ENCODE data around the gene RAB39B. TPM values are rescaled to one million over a fixed set of nuclear protein-coding genes. Genes with fewer than 3 reads are reported as not detected.

Gene RAB39B, protein sequence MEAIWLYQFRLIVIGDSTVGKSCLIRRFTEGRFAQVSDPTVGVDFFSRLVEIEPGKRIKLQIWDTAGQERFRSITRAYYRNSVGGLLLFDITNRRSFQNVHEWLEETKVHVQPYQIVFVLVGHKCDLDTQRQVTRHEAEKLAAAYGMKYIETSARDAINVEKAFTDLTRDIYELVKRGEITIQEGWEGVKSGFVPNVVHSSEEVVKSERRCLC
- total RNA-seq, result 1.3 and 1.7 TPM in 2 replicates

GRCh38 chrX:155263854-155264628, at the start of gene RAB39B:
TSS of gene RAB39B (minus strand) at chrX:155264491. CDS start at chrX:155264288, 203 bp downstream.

DNA sequence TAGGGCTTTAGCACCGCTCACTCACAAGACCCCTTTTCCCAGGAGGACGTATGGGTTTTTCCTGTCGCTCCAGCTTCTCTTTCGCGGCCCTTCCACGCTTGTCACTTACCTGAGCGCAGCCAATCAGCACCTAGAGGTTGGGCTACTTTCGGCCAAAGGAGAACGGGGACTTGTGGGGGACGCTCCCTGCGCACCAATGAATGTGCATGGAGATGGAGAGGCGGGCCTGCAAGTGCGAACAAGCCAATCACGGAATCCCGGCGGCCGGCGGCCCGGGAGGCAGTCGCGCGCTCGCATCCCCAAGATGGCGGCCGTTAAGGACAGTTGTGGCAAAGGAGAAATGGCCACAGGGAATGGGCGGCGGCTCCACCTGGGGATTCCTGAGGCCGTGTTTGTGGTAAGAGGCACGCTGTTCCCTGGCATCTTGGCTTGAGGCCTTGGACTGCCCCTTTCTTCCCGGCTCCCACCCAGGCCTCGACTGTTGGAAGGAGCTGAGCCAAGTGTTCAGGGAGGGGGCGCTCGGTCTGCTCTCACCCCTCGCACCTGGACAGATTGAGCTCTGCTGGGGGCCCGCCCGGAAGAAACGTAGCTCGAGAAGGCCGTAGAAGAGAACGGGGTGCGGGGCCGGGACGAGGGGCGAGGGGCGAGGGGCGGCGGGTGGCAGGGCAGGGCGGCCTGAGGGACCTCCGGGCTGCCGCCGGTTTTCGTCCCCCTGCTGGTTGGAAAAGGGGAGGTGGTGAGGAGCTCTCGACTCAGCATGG, 47.9 kb downstream of the RAB39B start, which contains the start of gene VBP1:
VBP1 (plus strand) TSS at position 282 of the 761 bp plus-strand sequence; CDS start at position 305, 23 bp downstream.

Other genes starting within 250 kb of the RAB39B start
- gene F8, start 241.8 kb downstream of the RAB39B start, total RNA-seq, result 5.5 and 9.4 TPM in 2 replicates
- gene FUNDC2, start 237.6 kb downstream of the RAB39B start, total RNA-seq, result 28.9 and 51.1 TPM in 2 replicates
- gene CMC4, start 193.4 kb downstream of the RAB39B start, total RNA-seq, result 11.2 and 11.6 TPM in 2 replicates
- gene MTCP1, start 193.4 kb downstream of the RAB39B start, total RNA-seq, result 4.0 and 9.5 TPM in 2 replicates
- gene BRCC3, start 193.0 kb downstream of the RAB39B start, total RNA-seq, result 12.7 and 19.5 TPM in 2 replicates
- 42.5 and 97.0 TPM in 2 replicates for gene VBP1, start 48.0 kb downstream of the RAB39B start, total RNA-seq
- 29.4 and 29.8 TPM in 2 replicates for gene CLIC2, start 70.1 kb upstream of the RAB39B start, total RNA-seq
- gene F8A2, start 117.6 kb upstream of the RAB39B start, total RNA-seq, result 1.7 TPM in 1 of 2 replicates, not detected in the other
- 3.8 and 4.9 TPM in 2 replicates for gene F8A3, start 194.1 kb upstream of the RAB39B start, total RNA-seq

Measured in smooth muscle cell of trachea (primary cell).